Spleen (tissue), 11 donors: ENCODE measurements around the gene NMNAT3. TPM values are rescaled to one million over a fixed set of nuclear protein-coding genes. Genes with fewer than 3 reads are reported as not detected.

Experiments
- DNase-seq: peaks from one replicate; pipeline ENCODE4 v3.0.0-alpha.2; 2020
- H3K27ac ChIP-seq, 8 donors: fragments of 200-600 bp; sonication (generic) in 7 of 8; 1 replicate in 4 of 8; 2 replicates in 4 of 8; pipeline versions ENCODE4 v1.5.0 to v1.8.0; 2016 to 2021; ENCODE audit warnings: inconsistent platforms in 4 of 8, mild to moderate bottlenecking in 4 of 8, moderate library complexity in 1 of 8
- H3K27me3 ChIP-seq, 7 donors: fragments of 200-600 bp; sonication (generic) in 6 of 7; replicated peaks in 1 of 7; 1 replicate in 4 of 7; 2 replicates in 3 of 7; pipeline versions ENCODE4 v1.5.0 to v1.8.0; 2016 to 2021; ENCODE audit warnings: inconsistent platforms in 3 of 7, mild to moderate bottlenecking in 1 of 7
- H3K36me3 ChIP-seq, 6 donors: fragments of 200-600 bp; sonication (generic) in 5 of 6; 1 replicate in 4 of 6; 2 replicates in 2 of 6; pipeline versions ENCODE4 v1.5.0 to v1.8.0; 2016 to 2021; ENCODE audit warnings: inconsistent platforms in 2 of 6
- H3K4me1 ChIP-seq, 6 donors: fragments of 200-600 bp; sonication (generic) in 5 of 6; 1 replicate in 3 of 6; 2 replicates in 3 of 6; pipeline versions ENCODE4 v1.5.0 to v1.8.0; 2016 to 2021; ENCODE audit warnings: inconsistent platforms in 3 of 6
- H3K4me3 ChIP-seq, 8 donors: fragments of 200-600 bp; sonication (generic) in 7 of 8; 1 replicate in 4 of 8; 2 replicates in 4 of 8; pipeline versions ENCODE4 v1.5.0 to v1.8.0; 2016 to 2021; ENCODE audit warnings: inconsistent platforms in 4 of 8, mild to moderate bottlenecking in 4 of 8, moderate library complexity in 2 of 8
- H3K9me3 ChIP-seq, 8 donors: fragments of 200-600 bp; sonication (generic) in 7 of 8; 1 replicate in 4 of 8; 2 replicates in 4 of 8; pipeline versions ENCODE4 v1.5.0 to v1.8.0; 2016 to 2021; ENCODE audit warnings: inconsistent platforms in 4 of 8
- CTCF ChIP-seq, 11 experiments: fragments of 200-600 bp in 7 of 11; fragments of 450-650 bp in 4 of 11; sonication (generic) in 4 of 11; IDR thresholded peaks in 8 of 11; conservative IDR thresholded peaks in 3 of 11; 1 replicate in 7 of 11; 2 replicates in 4 of 11; pipeline versions ENCODE4 v1.4.0 to v1.8.0; 2016 to 2021; ENCODE audit warnings: antibody characterized with exemption in 11 of 11, inconsistent platforms in 4 of 11, mild to moderate bottlenecking in 1 of 11
- POLR2A ChIP-seq, 3 donors: fragments of 450-650 bp; IDR thresholded peaks; one replicate each; pipeline ENCODE4 v1.5.1; 2017; ENCODE audit warnings: antibody characterized with exemption in 3 of 3, mild to moderate bottlenecking in 1 of 3
- POLR2AphosphoS5 ChIP-seq, 3 donors: sonication (generic); formaldehyde crosslinking; IDR thresholded peaks; one replicate each; pipeline ENCODE4 v1.5.1; 2017; ENCODE audit warnings: antibody characterized with exemption in 3 of 3
- WGBS, 5 donors: extraction: QIAGEN DNeasy Blood & Tissue Kit in 3 of 5; methylation state at CpG; one replicate each; pipeline versions ENCODE4 v1.1.5 to v1.1.7; 2013 to 2018; 5-methylcytosine and 5-hydroxymethylcytosine counted together
- intact Hi-C: fragments of 100-400 bp; cut with DNase I; formaldehyde crosslinking; loops from one replicate; pipeline ENCODE4 v1.15.0; 2023; ENCODE audit warnings: low total_unique reads
- polyA plus RNA-seq, 3 donors: library from polyadenylated mRNA; stranded (reverse); fragments of 200-250 nt; gene quantifications; one replicate each; pipeline ENCODE4 v1.2.1, GENCODE V29; 2013
- total RNA-seq, 7 donors: library from RNA; depleted of rRNA in 3 of 7; stranded (reverse); fragments of >200 nt in 3 of 7; fragmentation: NEBNext Ultra II Directional in 4 of 7; extraction: Animal tissue kit (Norgen Biotek cat#: 25700) in 4 of 7; gene quantifications; one replicate each; pipeline versions ENCODE4 v1.1.0 to v1.2.1, GENCODE V29; 2016 to 2021
- donor health status: healthy with polysubstance abuse.
- donor health status: DM: no; HTN: no; CAD: no; lungs with moderate emphysema.
- donor health status: DM: no; HTN: no; CAD: no.
- donor health status: Bipolar disorder and iron deficiency.
- donor health status: healthy.
- donor health status: DM: no; HTN: no; CAD: no.
- donor health status: DM: yes; HTN: yes; CAD: no.

Gene NMNAT3
- total and polyA plus RNA-seq, 10 donors: 2.6 to 12.5 (median 7.0) TPM

- Histone ChIP-seq H3K4me3 (no peak overlapping the region), H3K9me3 (no peaks in the 10 kb centered on the region), H3K4me1 (no peaks in the 10 kb centered on the region), H3K27ac (no peak overlapping the region), H3K36me3 (no peaks in the 10 kb centered on the region), H3K27me3 (no peaks in the 10 kb centered on the region)
- TF ChIP-seq POLR2AphosphoS5 (IDR thresholded peaks at IDR 0.05) (no peak), CTCF (IDR thresholded peaks at IDR 0.05 in 8 of 11, conservative IDR thresholded peaks at IDR 0.05 in 3 of 11) (no peak), POLR2A (IDR thresholded peaks at IDR 0.05) (no peak)
- intact Hi-C loops: no loop called here
- WGBS, 5 donors: 93 to 100% (median 95%) methylated on average over 2 of the region's 2 CpGs
- DNase-seq: no peak
Observed at GRCh38 chr3:139696314-139696604, 18.5 kb upstream of the NMNAT3 start.

DNA sequence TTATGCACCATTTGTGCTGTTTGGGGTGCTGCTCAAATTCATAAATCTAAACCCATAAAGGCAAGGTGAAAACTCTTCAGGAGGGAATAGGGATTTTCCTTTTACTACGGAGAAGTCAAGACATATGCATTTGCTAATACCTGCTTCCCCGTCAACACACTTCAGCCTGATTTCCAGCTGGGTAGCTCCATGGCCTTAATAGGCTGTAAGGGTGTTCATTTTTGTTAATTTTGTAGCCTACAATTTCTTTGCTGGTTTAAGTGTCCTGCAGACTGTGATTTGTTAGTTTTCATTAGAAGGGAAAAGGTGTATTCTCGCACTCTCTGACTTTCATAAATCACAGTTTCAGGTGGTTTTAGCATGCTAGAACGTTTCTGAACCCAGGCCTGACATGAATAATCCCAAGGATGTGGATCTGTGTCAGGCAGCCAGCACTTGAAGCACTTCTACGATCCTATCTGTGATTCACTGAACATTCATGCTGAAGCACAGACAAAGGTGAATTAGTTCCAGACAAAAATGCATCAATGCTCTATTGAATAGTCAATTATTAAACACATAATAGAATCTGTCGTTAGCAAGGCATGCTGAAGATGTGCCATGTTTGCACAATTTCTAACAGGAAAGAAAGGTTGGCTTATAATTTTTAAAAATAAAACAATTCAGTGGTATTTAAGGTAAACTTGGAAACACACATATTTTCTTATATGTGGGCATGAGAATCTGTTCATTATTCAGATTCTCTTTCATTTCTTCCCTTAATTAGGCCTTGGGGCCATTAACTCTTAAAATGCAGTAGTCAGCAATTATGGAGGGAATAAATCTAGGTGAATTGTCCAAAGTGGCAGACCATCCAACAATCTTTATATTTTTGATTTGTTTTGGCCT lies 17.9 kb upstream of the NMNAT3 start:
- Histone ChIP-seq H3K9me3 (no peaks in the 10 kb centered on the region), H3K27me3 (no peaks in the 10 kb centered on the region), H3K4me3 (no peak overlapping the region), H3K4me1 (no peaks in the 10 kb centered on the region), H3K36me3 (no peaks in the 10 kb centered on the region), H3K27ac (no peak overlapping the region)
- TF ChIP-seq POLR2A (IDR thresholded peaks at IDR 0.05): no peak
- TF ChIP-seq CTCF (IDR thresholded peaks at IDR 0.05 in 8 of 11, conservative IDR thresholded peaks at IDR 0.05 in 3 of 11): no peak
- TF ChIP-seq POLR2AphosphoS5 (IDR thresholded peaks at IDR 0.05): no peak
- intact Hi-C loops: no loop called here
- WGBS, 5 donors: 62 to 77% (median 69%) methylated on average over 6 of the region's 6 CpGs
- DNase-seq: no peak

- no peak for DNase-seq
- Histone ChIP-seq H3K9me3 (no peaks in the 10 kb centered on the region), H3K4me3 (no peak overlapping the region), H3K4me1 (no peaks in the 10 kb centered on the region), H3K27me3 (no peaks in the 10 kb centered on the region), H3K36me3 (no peaks in the 10 kb centered on the region), H3K27ac (no peak overlapping the region)
- intact Hi-C loops: no loop called here
- TF ChIP-seq CTCF (IDR thresholded peaks at IDR 0.05 in 8 of 11, conservative IDR thresholded peaks at IDR 0.05 in 3 of 11): no peak
- no peak for TF ChIP-seq POLR2A (IDR thresholded peaks at IDR 0.05)
- no peak for TF ChIP-seq POLR2AphosphoS5 (IDR thresholded peaks at IDR 0.05)
- 81 to 89% (median 84%) methylated on average over 3 of the region's 3 CpGs for WGBS, 5 donors
Observed at GRCh38 chr3:139695007-139695406, 17.2 kb upstream of the NMNAT3 start.

GRCh38 chr3:139694542-139694941 lies 16.8 kb upstream of the NMNAT3 start:
- TF ChIP-seq POLR2A (IDR thresholded peaks at IDR 0.05) (no peak), POLR2AphosphoS5 (IDR thresholded peaks at IDR 0.05) (no peak), CTCF (IDR thresholded peaks at IDR 0.05 in 8 of 11, conservative IDR thresholded peaks at IDR 0.05 in 3 of 11) (no peak)
- Histone ChIP-seq H3K4me3 (no peak overlapping the region), H3K4me1 (no peaks in the 10 kb centered on the region), H3K27me3 (no peaks in the 10 kb centered on the region), H3K27ac (no peak overlapping the region), H3K36me3 (no peaks in the 10 kb centered on the region), H3K9me3 (no peaks in the 10 kb centered on the region)
- intact Hi-C loops: no loop called here
- WGBS, 5 donors: 68 to 86% (median 82%) methylated on average over 1 of the region's 1 CpG
- DNase-seq: no peak
